ENCODE data around the gene GDNF.

GDNF gene

DNA sequence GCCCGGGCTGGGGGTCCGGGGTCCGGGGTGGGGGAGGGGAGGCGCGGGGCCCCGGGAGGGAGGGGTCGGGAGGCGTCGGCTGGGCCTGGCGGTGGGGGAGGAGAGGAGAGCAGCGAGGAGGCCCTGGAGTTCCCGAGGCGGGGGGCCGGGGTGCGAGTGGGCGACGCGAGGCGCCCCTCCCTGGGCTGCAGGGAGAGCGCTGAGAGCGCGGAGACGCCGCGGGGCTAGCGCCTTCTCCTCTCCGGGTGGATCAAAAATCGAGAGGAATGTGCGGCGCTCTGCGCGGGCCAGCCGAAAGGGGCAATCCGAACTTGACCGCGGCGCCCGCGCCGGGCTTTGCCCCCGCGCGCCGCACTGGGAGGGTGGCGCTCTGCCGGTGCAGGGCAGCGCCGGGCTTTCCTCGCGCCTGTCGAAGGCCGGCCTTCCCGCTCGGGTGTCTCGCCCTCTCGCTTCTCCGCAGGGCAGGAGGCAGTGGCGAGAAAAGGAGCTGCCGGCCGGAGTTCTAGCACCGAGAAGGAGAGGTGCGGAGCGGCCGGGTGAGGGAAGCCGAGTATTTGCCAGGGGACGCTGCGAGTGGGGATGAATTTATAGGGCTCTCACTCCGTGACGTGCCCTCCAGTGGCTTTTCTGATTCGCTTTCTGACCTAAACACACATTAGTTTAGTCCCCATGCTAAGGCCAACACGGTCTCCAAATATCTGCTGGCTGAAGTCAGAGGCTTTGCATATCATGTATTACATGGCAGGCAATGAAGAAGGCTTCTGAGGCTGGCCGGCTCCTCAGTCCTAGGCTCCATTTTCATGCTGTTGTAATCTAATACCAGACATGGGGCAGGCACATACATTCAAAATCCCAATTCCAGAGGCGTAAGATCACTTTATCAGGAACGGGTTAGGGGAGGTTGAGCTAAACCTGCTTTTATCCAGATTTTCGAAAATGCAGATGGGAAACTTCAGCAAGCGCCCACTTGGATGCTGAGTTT is 503 bp upstream of the GDNF start (continued):
- TF ChIP-seq, protein P1, sequence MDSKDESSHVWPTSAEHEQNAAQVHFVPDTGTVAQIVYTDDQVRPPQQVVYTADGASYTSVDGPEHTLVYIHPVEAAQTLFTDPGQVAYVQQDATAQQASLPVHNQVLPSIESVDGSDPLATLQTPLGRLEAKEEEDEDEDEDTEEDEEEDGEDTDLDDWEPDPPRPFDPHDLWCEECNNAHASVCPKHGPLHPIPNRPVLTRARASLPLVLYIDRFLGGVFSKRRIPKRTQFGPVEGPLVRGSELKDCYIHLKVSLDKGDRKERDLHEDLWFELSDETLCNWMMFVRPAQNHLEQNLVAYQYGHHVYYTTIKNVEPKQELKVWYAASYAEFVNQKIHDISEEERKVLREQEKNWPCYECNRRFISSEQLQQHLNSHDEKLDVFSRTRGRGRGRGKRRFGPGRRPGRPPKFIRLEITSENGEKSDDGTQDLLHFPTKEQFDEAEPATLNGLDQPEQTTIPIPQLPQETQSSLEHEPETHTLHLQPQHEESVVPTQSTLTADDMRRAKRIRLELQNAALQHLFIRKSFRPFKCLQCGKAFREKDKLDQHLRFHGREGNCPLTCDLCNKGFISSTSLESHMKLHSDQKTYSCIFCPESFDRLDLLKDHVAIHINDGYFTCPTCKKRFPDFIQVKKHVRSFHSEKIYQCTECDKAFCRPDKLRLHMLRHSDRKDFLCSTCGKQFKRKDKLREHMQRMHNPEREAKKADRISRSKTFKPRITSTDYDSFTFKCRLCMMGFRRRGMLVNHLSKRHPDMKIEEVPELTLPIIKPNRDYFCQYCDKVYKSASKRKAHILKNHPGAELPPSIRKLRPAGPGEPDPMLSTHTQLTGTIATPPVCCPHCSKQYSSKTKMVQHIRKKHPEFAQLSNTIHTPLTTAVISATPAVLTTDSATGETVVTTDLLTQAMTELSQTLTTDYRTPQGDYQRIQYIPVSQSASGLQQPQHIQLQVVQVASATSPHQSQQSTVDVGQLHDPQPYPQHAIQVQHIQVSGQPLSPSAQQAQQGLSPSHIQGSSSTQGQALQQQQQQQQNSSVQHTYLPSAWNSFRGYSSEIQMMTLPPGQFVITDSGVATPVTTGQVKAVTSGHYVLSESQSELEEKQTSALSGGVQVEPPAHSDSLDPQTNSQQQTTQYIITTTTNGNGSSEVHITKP (tag by site-specific recombination; IDR thresholded peaks at IDR 0.05), result peak; percentile 23; the same call in 1 of the 2 replicates
- TF ChIP-seq, protein P2, sequence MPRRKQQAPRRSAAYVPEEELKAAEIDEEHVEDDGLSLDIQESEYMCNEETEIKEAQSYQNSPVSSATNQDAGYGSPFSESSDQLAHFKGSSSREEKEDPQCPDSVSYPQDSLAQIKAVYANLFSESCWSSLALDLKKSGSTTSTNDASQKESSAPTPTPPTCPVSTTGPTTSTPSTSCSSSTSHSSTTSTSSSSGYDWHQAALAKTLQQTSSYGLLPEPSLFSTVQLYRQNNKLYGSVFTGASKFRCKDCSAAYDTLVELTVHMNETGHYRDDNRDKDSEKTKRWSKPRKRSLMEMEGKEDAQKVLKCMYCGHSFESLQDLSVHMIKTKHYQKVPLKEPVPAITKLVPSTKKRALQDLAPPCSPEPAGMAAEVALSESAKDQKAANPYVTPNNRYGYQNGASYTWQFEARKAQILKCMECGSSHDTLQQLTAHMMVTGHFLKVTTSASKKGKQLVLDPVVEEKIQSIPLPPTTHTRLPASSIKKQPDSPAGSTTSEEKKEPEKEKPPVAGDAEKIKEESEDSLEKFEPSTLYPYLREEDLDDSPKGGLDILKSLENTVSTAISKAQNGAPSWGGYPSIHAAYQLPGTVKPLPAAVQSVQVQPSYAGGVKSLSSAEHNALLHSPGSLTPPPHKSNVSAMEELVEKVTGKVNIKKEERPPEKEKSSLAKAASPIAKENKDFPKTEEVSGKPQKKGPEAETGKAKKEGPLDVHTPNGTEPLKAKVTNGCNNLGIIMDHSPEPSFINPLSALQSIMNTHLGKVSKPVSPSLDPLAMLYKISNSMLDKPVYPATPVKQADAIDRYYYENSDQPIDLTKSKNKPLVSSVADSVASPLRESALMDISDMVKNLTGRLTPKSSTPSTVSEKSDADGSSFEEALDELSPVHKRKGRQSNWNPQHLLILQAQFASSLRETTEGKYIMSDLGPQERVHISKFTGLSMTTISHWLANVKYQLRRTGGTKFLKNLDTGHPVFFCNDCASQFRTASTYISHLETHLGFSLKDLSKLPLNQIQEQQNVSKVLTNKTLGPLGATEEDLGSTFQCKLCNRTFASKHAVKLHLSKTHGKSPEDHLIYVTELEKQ (tag by site-specific recombination; IDR thresholded peaks at IDR 0.05; ENCODE audit: borderline replicate concordance), result no peak
- TF ChIP-seq GLIS1 (tag by site-specific recombination; IDR thresholded peaks at IDR 0.05), result peak; percentile 84
- TF ChIP-seq ZNF214 (tag by site-specific recombination; IDR thresholded peaks at IDR 0.05; ENCODE audit: borderline replicate concordance), result no peak
- TF ChIP-seq, protein P3, sequence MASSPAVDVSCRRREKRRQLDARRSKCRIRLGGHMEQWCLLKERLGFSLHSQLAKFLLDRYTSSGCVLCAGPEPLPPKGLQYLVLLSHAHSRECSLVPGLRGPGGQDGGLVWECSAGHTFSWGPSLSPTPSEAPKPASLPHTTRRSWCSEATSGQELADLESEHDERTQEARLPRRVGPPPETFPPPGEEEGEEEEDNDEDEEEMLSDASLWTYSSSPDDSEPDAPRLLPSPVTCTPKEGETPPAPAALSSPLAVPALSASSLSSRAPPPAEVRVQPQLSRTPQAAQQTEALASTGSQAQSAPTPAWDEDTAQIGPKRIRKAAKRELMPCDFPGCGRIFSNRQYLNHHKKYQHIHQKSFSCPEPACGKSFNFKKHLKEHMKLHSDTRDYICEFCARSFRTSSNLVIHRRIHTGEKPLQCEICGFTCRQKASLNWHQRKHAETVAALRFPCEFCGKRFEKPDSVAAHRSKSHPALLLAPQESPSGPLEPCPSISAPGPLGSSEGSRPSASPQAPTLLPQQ (tag by site-specific recombination; IDR thresholded peaks at IDR 0.05), result peak; percentile 82
- peak; percentile 46 for TF ChIP-seq YY2 (tag by site-specific recombination; IDR thresholded peaks at IDR 0.05)
- TF ChIP-seq ZNF341 (tag by site-specific recombination; IDR thresholded peaks at IDR 0.05; ENCODE audit: low read depth), result peak; percentile 52; the same call in 1 of the 2 replicates
- 0 out of 2 replicates have a peak, but pooled peaks have one; percentile 39 for TF ChIP-seq KLF9 (tag by site-specific recombination; IDR thresholded peaks at IDR 0.05; ENCODE audit: low read depth)
- no peak for TF ChIP-seq KLF10 (tag by site-specific recombination; IDR thresholded peaks at IDR 0.05)
- TF ChIP-seq ZNF223 (tag by site-specific recombination; IDR thresholded peaks at IDR 0.05), result peak; percentile 87; the same call in 1 of the 2 replicates
- no peak for TF ChIP-seq ZFP69B (tag by site-specific recombination; IDR thresholded peaks at IDR 0.05)
- no peak for TF ChIP-seq ZNF544 (tag by site-specific recombination; IDR thresholded peaks at IDR 0.05)
- no peak for TF ChIP-seq ZNF624 (tag by site-specific recombination; IDR thresholded peaks at IDR 0.05)
- TF ChIP-seq ZFP37 (tag by site-specific recombination; IDR thresholded peaks at IDR 0.05), result 0 out of 2 replicates have a peak, but pooled peaks have one; percentile 81
- TF ChIP-seq ZNF510 (tag by site-specific recombination; IDR thresholded peaks at IDR 0.05; ENCODE audit: insufficient replicate concordance), result no peak
- TF ChIP-seq ZXDB (tag by site-specific recombination; IDR thresholded peaks at IDR 0.05), result peak; percentile 65; the same call in 1 of the 2 replicates
- peak; percentile 80 for TF ChIP-seq ZNF501 (tag by site-specific recombination; IDR thresholded peaks at IDR 0.05)
- TF ChIP-seq, protein P4, sequence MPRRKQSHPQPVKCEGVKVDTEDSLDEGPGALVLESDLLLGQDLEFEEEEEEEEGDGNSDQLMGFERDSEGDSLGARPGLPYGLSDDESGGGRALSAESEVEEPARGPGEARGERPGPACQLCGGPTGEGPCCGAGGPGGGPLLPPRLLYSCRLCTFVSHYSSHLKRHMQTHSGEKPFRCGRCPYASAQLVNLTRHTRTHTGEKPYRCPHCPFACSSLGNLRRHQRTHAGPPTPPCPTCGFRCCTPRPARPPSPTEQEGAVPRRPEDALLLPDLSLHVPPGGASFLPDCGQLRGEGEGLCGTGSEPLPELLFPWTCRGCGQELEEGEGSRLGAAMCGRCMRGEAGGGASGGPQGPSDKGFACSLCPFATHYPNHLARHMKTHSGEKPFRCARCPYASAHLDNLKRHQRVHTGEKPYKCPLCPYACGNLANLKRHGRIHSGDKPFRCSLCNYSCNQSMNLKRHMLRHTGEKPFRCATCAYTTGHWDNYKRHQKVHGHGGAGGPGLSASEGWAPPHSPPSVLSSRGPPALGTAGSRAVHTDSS (tag by site-specific recombination; IDR thresholded peaks at IDR 0.05), result peak; percentile 11; the same call in 1 of the 2 replicates
- peak; percentile 98 for TF ChIP-seq ZBTB8A (tag by site-specific recombination; IDR thresholded peaks at IDR 0.05)
- TF ChIP-seq, protein P5, sequence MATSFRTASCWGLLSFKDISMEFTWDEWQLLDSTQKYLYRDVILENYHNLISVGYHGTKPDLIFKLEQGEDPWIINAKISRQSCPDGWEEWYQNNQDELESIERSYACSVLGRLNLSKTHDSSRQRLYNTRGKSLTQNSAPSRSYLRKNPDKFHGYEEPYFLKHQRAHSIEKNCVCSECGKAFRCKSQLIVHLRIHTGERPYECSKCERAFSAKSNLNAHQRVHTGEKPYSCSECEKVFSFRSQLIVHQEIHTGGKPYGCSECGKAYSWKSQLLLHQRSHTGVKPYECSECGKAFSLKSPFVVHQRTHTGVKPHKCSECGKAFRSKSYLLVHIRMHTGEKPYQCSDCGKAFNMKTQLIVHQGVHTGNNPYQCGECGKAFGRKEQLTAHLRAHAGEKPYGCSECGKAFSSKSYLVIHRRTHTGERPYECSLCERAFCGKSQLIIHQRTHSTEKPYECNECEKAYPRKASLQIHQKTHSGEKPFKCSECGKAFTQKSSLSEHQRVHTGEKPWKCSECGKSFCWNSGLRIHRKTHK (tag by site-specific recombination; IDR thresholded peaks at IDR 0.05), result no peak
- peak; percentile 65; the same call in 1 of the 2 replicates for TF ChIP-seq SP7 (tag by site-specific recombination; IDR thresholded peaks at IDR 0.05)

All from HEK293 (cell line).